IMR-90 (cell line): ENCODE results near the gene ADAMTSL2. TPM values are rescaled to one million over a fixed set of nuclear protein-coding genes. Genes with fewer than 3 reads are reported as not detected.

Experiments
- ATAC-seq: fragments of 200-7000 bp; cut with Tn5 transposase; 2 replicates; pipeline ENCODE4 v1.9.1; 2020; ENCODE audit warnings: low read depth, mild to moderate bottlenecking, moderate library complexity
- BruUV-seq: library from RNA; stranded (reverse); fragments of 400-500 nt; replicated peaks from 2 replicates; lab custom pipeline; 2021; lab: Mats Ljungman, UMichigan
- CTCF ChIA-PET: fragments of 300-600 bp; formaldehyde crosslinking; extraction: SDS; loops from one replicate; lab custom pipeline; 2021; ENCODE audit warnings: antibody characterized with exemption; lab: Yijun Ruan, JAX
- POLR2A ChIA-PET: fragments of 300-600 bp; sonication (Branson Sonifier 250); formaldehyde crosslinking; loops from one replicate; lab custom pipeline; 2022; ENCODE audit warnings: antibody characterized with exemption; ENCODE audit not compliant: unreplicated experiment; lab: Charles Lee
- DNase-seq: peaks from one replicate; pipeline ENCODE4 v3.0.0; 2013
- H2AFZ ChIP-seq: replicated peaks from 2 replicates; pipeline ENCODE3; 2013; ENCODE audit warnings: low read length, mild to moderate bottlenecking; ENCODE audit not compliant: poor library complexity
- H2AK5ac ChIP-seq: 2 replicates; pipeline ENCODE4 v1.6.1; 2013; ENCODE audit warnings: low read depth, low read length, inconsistent platforms
- H2AK9ac ChIP-seq: replicated peaks from 2 replicates; pipeline ENCODE3; 2013; ENCODE audit warnings: mild to moderate bottlenecking, low read depth, low read length, moderate library complexity; ENCODE audit not compliant: poor library complexity
- H2BK120ac ChIP-seq: 2 replicates; pipeline ENCODE4 v1.6.1; 2013; ENCODE audit warnings: low read depth, low read length, inconsistent platforms
- H2BK15ac ChIP-seq: 3 replicates; pipeline ENCODE4 v1.6.1; 2013; ENCODE audit warnings: low read depth, low read length, inconsistent platforms
- H2BK20ac ChIP-seq: 2 replicates; pipeline ENCODE4 v1.6.1; 2013; ENCODE audit warnings: low read depth, mild to moderate bottlenecking, inconsistent platforms, low read length, moderate library complexity
- H2BK5ac ChIP-seq: 2 replicates; pipeline ENCODE4 v1.6.1; 2013; ENCODE audit warnings: mild to moderate bottlenecking, low read depth, low read length, inconsistent platforms; ENCODE audit not compliant: poor library complexity, severe bottlenecking
- H3K14ac ChIP-seq: replicated peaks from 2 replicates; pipeline ENCODE4 v1.6.1; 2013; ENCODE audit warnings: low read depth, low read length, inconsistent platforms
- H3K18ac ChIP-seq: 2 replicates; pipeline ENCODE4 v1.6.1; 2013; ENCODE audit warnings: low read depth, low read length, control low read depth
- H3K23ac ChIP-seq: 2 replicates; pipeline ENCODE4 v1.6.1; 2013; ENCODE audit warnings: low read depth, low read length, inconsistent platforms
- H3K27ac ChIP-seq: 2 replicates; pipeline ENCODE4 v1.5.1; 2013; ENCODE audit warnings: mild to moderate bottlenecking, control low read depth, low read length; ENCODE audit not compliant: insufficient read depth
- H3K27me3 ChIP-seq: 2 replicates; pipeline ENCODE4 v1.6.1; 2013; ENCODE audit warnings: low read length; ENCODE audit not compliant: control insufficient read depth, insufficient read depth
- H3K36me3 ChIP-seq: 2 replicates; pipeline ENCODE4 v1.6.1; 2013; ENCODE audit warnings: low read length, mixed read lengths; ENCODE audit not compliant: control insufficient read depth, insufficient read depth
- H3K4ac ChIP-seq: 2 replicates; pipeline ENCODE4 v1.6.1; 2013; ENCODE audit warnings: low read depth, low read length, inconsistent platforms
- H3K4me1 ChIP-seq: 2 replicates; pipeline ENCODE4 v1.6.1; 2013; ENCODE audit warnings: low read length, mixed read lengths; ENCODE audit not compliant: control insufficient read depth, insufficient read depth
- H3K4me2 ChIP-seq: 2 replicates; pipeline ENCODE4 v1.6.1; 2013; ENCODE audit warnings: low read depth, mild to moderate bottlenecking, control low read depth, low read length, moderate library complexity
- H3K4me3 ChIP-seq: 2 replicates; pipeline ENCODE4 v1.5.1; 2013; ENCODE audit warnings: low read depth, mild to moderate bottlenecking, control low read depth, low read length, moderate library complexity; ENCODE audit not compliant: insufficient read depth
- H3K56ac ChIP-seq: 2 replicates; pipeline ENCODE4 v1.6.1; 2013; ENCODE audit warnings: low read length, inconsistent platforms; ENCODE audit not compliant: insufficient read depth; ENCODE audit errors: extremely low read depth
- H3K79me1 ChIP-seq, 2 experiments: 2 replicates each; pipeline ENCODE4 v1.6.1; 2013; ENCODE audit warnings: low read length in 2 of 2, inconsistent platforms in 1 of 2, low read depth in 1 of 2
- H3K9ac ChIP-seq: 2 replicates; pipeline ENCODE4 v1.6.1; 2013; ENCODE audit warnings: low read depth, low read length, control low read depth
- H3K9me1 ChIP-seq: 2 replicates; pipeline ENCODE4 v1.6.1; 2013; ENCODE audit warnings: low read length, inconsistent platforms; ENCODE audit not compliant: insufficient read depth
- H3K9me3 ChIP-seq: 2 replicates; pipeline ENCODE4 v1.6.1; 2013; ENCODE audit warnings: low read length; ENCODE audit not compliant: control insufficient read depth, insufficient read depth
- H4K20me1 ChIP-seq: 2 replicates; pipeline ENCODE4 v1.6.1; 2013; ENCODE audit warnings: low read length, inconsistent platforms; ENCODE audit not compliant: insufficient read depth
- H4K5ac ChIP-seq: 2 replicates; pipeline ENCODE4 v1.6.1; 2013; ENCODE audit warnings: mild to moderate bottlenecking, low read depth, low read length, control low read depth
- H4K8ac ChIP-seq, 2 experiments: 2 replicates each; pipeline ENCODE4 v1.6.1; 2013; ENCODE audit warnings: low read depth in 2 of 2, low read length in 2 of 2, control low read depth in 1 of 2, inconsistent platforms in 1 of 2
- H4K91ac ChIP-seq: 2 replicates; pipeline ENCODE4 v1.6.1; 2013; ENCODE audit warnings: low read depth, low read length, inconsistent platforms; ENCODE audit not compliant: insufficient read depth
- BHLHE40 ChIP-seq: fragments of 150-350 bp; IDR thresholded peaks from 2 replicates; pipeline ENCODE4 v1.6.1; 2016; ENCODE audit warnings: mild to moderate bottlenecking, low read depth, low read length
- CEBPB ChIP-seq: IDR thresholded peaks from 2 replicates; pipeline ENCODE4 v1.6.1; 2012; ENCODE audit warnings: low read depth, low read length, improper control_type of control experiment
- FOS ChIP-seq: fragments of 150-350 bp; IDR thresholded peaks from 2 replicates; pipeline ENCODE4 v1.6.1; 2016; ENCODE audit warnings: low read depth, low read length
- MAFK ChIP-seq: IDR thresholded peaks from 2 replicates; pipeline ENCODE4 v1.6.1; 2012; ENCODE audit warnings: low read depth, low read length, improper control_type of control experiment
- MAZ ChIP-seq: IDR thresholded peaks from 2 replicates; pipeline ENCODE4 v1.6.1; 2012; ENCODE audit warnings: low read depth, mild to moderate bottlenecking, low read length, improper control_type of control experiment, moderate library complexity, borderline replicate concordance
- MXI1 ChIP-seq: IDR thresholded peaks from 2 replicates; pipeline ENCODE4 v1.6.1; 2012; ENCODE audit warnings: low read depth, mild to moderate bottlenecking, low read length, moderate library complexity, borderline replicate concordance
- POLR2A ChIP-seq: IDR thresholded peaks from 2 replicates; pipeline ENCODE4 v1.6.1; 2012; ENCODE audit warnings: mild to moderate bottlenecking, low read depth, low read length
- RAD21 ChIP-seq: IDR thresholded peaks from 2 replicates; pipeline ENCODE4 v1.6.1; 2012; ENCODE audit warnings: low read length, improper control_type of control experiment
- SMC3 ChIP-seq: fragments of 150-350 bp; IDR thresholded peaks from 2 replicates; pipeline ENCODE4 v1.6.1; 2016; ENCODE audit warnings: low read depth, mild to moderate bottlenecking, antibody characterized with exemption, low read length, moderate library complexity
- WGBS, 2 experiments: methylation state at CpG; one replicate each; pipeline versions ENCODE4 v1.1.5 to v1.1.7; 2013; ENCODE audit warnings: missing lambda C conversion rate in 2 of 2; ENCODE audit not compliant: insufficient read length in 1 of 2; ENCODE audit errors: extremely low coverage in 2 of 2; 5-methylcytosine and 5-hydroxymethylcytosine counted together
- dilution Hi-C: fragments of 300-500 bp; cut with HindIII; formaldehyde crosslinking; loops from one replicate; pipeline ENCODE4 v1.14.3; 2018; ENCODE audit warnings: low sequenced_read_pairs; ENCODE audit not compliant: unreplicated experiment
- in situ Hi-C: fragments of 300-500 bp; cut with MboI; formaldehyde crosslinking; loops from 3 replicates; pipeline ENCODE4 v1.14.3; 2019; ENCODE audit warnings: low sequenced_read_pairs, inconsistent platforms, mixed read lengths
- intact Hi-C: fragments of 100-400 bp; cut with micrococcal nuclease; formaldehyde crosslinking; loops from 2 replicates; pipeline ENCODE4 v1.10.0; 2022
- polyA plus RNA-seq, 3 experiments: library from polyadenylated mRNA; depleted of rRNA; stranded (reverse); fragments of >200 nt; gene quantifications; 2 replicates each; pipeline ENCODE4 v1.2.3, GENCODE V29; 2012; ENCODE audit warnings: low replicate concordance in 1 of 3
- total RNA-seq: library from RNA; depleted of rRNA; stranded (reverse); fragments of >200 nt; gene quantifications from 2 replicates; pipeline ENCODE4 v1.2.3, GENCODE V29; 2012
- TF ChIP-seq, protein P1 (sequence below): conservative IDR thresholded peaks from 2 replicates; pipeline ENCODE4 v1.5.1; 2012; ENCODE audit warnings: mild to moderate bottlenecking, low read depth, low read length, improper control_type of control experiment
- TF ChIP-seq, protein P2 (sequence below): fragments of 150-350 bp; IDR thresholded peaks from 2 replicates; pipeline ENCODE4 v1.6.1; 2016; ENCODE audit warnings: low read depth, mild to moderate bottlenecking, low read length, moderate library complexity, borderline replicate concordance

The ADAMTSL2 gene
- total and polyA plus RNA-seq, 2 of the 4 experiments (the other 2 are of a cell fraction), result not detected

DNA sequence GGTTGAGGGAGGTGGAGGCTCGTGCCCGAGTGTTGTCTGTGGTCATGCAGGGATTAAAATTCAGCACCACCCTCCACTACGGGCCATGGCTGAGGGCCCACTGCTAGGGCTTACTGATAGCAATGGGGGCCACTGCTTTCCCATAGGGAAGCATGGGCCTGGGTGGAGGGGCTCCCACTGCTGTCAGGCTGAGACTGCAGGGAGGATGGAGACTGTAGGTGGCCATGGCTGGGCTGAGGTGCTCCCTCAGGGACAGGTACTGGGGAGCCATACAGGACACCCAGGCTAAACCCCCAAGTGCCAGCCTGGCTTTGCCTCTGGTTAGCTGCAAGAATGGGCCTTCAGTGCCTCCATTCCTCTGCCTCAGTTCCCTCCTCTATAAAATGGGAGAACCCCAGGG, 48.6 kb downstream of the ADAMTSL2 start:
- Histone ChIP-seq H2AK5ac (no peak overlapping the region), H3K14ac (no peak overlapping the region), H2BK120ac (no peak overlapping the region), H2BK15ac (no peak overlapping the region), H4K5ac (no peak overlapping the region), H3K18ac (no peak overlapping the region), H3K4me2 (no peak overlapping the region), H3K9ac (no peak overlapping the region), H3K4me3 (no peak overlapping the region), H3K4me1 (peaks cover 4% of the 10 kb centered on the region; the same call in 1 of the 2 replicates), H3K9me3 (no peaks in the 10 kb centered on the region; the same call in 1 of the 2 replicates), H2AFZ (no peak overlapping the region), H4K8ac (no peak overlapping the region), H3K27ac (no peak overlapping the region), H2BK20ac (no peak overlapping the region), H3K36me3 (no peaks in the 10 kb centered on the region), H3K79me1 (no peaks in the 10 kb centered on the region), H3K23ac (no peak overlapping the region), H4K91ac (no peak overlapping the region), H3K27me3 (peaks cover 45% of the 10 kb centered on the region), H3K4ac (no peak overlapping the region), H3K9me1 (no peaks in the 10 kb centered on the region), H4K20me1 (no peaks in the 10 kb centered on the region), H2AK9ac (no peak overlapping the region), H2BK5ac (no peak overlapping the region), H3K56ac (no peak overlapping the region)
- in situ Hi-C loops (no loop called here), intact Hi-C loops (no loop called here), dilution Hi-C loops (no loop called here)
- CTCF ChIA-PET, result no interaction called here
- BruUV-seq, result no TSS peak
- POLR2A ChIA-PET, result no interaction called here
- ATAC-seq, result no peak
- no CpG with 5 or more reads among the region's 3 CpGs for WGBS, 2 experiments
- DNase-seq, result no peak
- TF ChIP-seq RAD21 (no peak), CEBPB (no peak), SMC3 (no peak), FOS (no peak), MAFK (no peak), POLR2A (no peak), MXI1 (no peak), BHLHE40 (no peak), MAZ (no peak)
- TF ChIP-seq, protein P1, sequence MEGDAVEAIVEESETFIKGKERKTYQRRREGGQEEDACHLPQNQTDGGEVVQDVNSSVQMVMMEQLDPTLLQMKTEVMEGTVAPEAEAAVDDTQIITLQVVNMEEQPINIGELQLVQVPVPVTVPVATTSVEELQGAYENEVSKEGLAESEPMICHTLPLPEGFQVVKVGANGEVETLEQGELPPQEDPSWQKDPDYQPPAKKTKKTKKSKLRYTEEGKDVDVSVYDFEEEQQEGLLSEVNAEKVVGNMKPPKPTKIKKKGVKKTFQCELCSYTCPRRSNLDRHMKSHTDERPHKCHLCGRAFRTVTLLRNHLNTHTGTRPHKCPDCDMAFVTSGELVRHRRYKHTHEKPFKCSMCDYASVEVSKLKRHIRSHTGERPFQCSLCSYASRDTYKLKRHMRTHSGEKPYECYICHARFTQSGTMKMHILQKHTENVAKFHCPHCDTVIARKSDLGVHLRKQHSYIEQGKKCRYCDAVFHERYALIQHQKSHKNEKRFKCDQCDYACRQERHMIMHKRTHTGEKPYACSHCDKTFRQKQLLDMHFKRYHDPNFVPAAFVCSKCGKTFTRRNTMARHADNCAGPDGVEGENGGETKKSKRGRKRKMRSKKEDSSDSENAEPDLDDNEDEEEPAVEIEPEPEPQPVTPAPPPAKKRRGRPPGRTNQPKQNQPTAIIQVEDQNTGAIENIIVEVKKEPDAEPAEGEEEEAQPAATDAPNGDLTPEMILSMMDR, result no peak
- TF ChIP-seq, protein P2, sequence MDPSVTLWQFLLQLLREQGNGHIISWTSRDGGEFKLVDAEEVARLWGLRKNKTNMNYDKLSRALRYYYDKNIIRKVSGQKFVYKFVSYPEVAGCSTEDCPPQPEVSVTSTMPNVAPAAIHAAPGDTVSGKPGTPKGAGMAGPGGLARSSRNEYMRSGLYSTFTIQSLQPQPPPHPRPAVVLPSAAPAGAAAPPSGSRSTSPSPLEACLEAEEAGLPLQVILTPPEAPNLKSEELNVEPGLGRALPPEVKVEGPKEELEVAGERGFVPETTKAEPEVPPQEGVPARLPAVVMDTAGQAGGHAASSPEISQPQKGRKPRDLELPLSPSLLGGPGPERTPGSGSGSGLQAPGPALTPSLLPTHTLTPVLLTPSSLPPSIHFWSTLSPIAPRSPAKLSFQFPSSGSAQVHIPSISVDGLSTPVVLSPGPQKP, result no peak
